Spleen (tissue), 7 donors: ENCODE data around the gene NAXE.

ENCODE experiments used
- CTCF ChIP-seq, 11 experiments: fragments of 200-600 bp in 7 of 11; fragments of 450-650 bp in 4 of 11; sonication (generic) in 4 of 11; IDR thresholded peaks in 8 of 11; conservative IDR thresholded peaks in 3 of 11; 1 replicate in 7 of 11; 2 replicates in 4 of 11; pipeline versions ENCODE4 v1.4.0 to v1.8.0; 2016 to 2021; ENCODE audit warnings: antibody characterized with exemption in 11 of 11, inconsistent platforms in 4 of 11, mild to moderate bottlenecking in 1 of 11
- POLR2A ChIP-seq, 3 donors: fragments of 450-650 bp; IDR thresholded peaks; one replicate each; pipeline ENCODE4 v1.5.1; 2017; ENCODE audit warnings: antibody characterized with exemption in 3 of 3, mild to moderate bottlenecking in 1 of 3
- POLR2AphosphoS5 ChIP-seq, 3 donors: sonication (generic); formaldehyde crosslinking; IDR thresholded peaks; one replicate each; pipeline ENCODE4 v1.5.1; 2017; ENCODE audit warnings: antibody characterized with exemption in 3 of 3
- donor health status: DM: no; HTN: no; CAD: no; lungs with moderate emphysema.
- donor health status: DM: no; HTN: no; CAD: no.
- donor health status: DM: no; HTN: no; CAD: no.

GRCh38 chr1:156589546-156589945 lies 2.0 kb upstream of the NAXE start:
- no peak for TF ChIP-seq CTCF (IDR thresholded peaks at IDR 0.05 in 8 of 11, conservative IDR thresholded peaks at IDR 0.05 in 3 of 11)
- no peak for TF ChIP-seq POLR2A (IDR thresholded peaks at IDR 0.05)
- TF ChIP-seq POLR2AphosphoS5 (IDR thresholded peaks at IDR 0.05) = no peak
